ENCODE data around the gene RHBDD1.

GRCh38 chr2:226847090-226847489 is 11.2 kb downstream of the RHBDD1 start:
- TF ChIP-seq RCOR1 (IDR thresholded peaks at IDR 0.05; ENCODE audit: low read length) (no peak), TAF1 (IDR thresholded peaks at IDR 0.05; ENCODE audit: borderline replicate concordance, low read depth, low read length) (no peak), CTCF (IDR thresholded peaks at IDR 0.05) (no peak), NRF1 (IDR thresholded peaks at IDR 0.05; ENCODE audit: low read depth, low read length) (no peak), FOXM1 (IDR thresholded peaks at IDR 0.05; ENCODE audit: low read depth) (no peak)

Measured in SK-N-SH (cell line).